HUDEP-2 (cell line): ENCODE measurements around the gene VIPR2.
"Not testable (repeated sequence)": the region's sequence is repeated elsewhere in the genome, so short reads cannot be mapped to it uniquely, and the experiment has no call there.

ENCODE experiments used
- DNase-seq, 76 experiments: peaks; one replicate each; lab custom pipeline; 2025; ENCODE audit not compliant: unreplicated experiment in 76 of 76; lab: John Stamatoyannopoulos, UW

The VIPR2 gene, protein sequence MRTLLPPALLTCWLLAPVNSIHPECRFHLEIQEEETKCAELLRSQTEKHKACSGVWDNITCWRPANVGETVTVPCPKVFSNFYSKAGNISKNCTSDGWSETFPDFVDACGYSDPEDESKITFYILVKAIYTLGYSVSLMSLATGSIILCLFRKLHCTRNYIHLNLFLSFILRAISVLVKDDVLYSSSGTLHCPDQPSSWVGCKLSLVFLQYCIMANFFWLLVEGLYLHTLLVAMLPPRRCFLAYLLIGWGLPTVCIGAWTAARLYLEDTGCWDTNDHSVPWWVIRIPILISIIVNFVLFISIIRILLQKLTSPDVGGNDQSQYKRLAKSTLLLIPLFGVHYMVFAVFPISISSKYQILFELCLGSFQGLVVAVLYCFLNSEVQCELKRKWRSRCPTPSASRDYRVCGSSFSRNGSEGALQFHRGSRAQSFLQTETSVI

DNA sequence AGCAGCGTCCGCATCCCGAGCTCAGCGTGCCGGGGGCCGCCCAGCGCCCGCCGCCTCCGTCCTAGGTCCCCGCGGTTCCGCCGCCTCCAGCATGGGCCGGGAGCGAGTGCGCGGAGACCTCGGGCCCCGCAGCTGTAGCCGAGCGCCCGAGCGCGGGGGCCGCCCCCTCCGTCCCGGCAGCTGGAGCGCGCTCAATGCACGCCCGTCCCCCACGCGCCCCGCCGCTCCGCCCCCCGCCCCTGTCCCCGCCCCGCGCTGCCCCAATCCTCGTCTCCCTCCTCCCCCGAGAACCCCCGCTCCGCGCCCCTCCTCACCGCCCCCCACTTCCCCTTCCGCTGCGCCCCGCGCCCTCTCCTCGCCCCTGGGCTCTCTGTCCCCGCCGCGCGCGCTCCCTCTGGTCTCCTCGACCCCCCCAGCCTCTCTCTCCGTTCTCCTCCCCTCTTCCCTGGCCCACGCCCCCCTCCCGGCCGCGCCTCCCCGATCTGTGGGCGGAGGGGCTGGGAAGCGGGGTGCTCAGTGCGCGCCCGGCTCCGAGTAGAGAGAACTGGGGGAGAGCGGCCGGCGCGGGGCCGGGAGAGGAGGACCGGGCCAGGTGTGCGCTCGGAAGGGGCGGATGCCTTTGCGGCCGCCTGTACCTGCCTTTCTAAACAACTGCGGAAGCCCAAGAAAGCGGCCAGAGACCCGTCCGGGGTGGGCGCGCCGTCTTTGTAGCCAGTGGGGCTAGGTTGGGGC, at the start of gene VIPR2:
Gene VIPR2, minus strand, starts transcription at position 110 of the 732 bp plus-strand sequence. Its CDS starts 96 bp downstream, at position 14.
- DNase-seq: no peak

DNA sequence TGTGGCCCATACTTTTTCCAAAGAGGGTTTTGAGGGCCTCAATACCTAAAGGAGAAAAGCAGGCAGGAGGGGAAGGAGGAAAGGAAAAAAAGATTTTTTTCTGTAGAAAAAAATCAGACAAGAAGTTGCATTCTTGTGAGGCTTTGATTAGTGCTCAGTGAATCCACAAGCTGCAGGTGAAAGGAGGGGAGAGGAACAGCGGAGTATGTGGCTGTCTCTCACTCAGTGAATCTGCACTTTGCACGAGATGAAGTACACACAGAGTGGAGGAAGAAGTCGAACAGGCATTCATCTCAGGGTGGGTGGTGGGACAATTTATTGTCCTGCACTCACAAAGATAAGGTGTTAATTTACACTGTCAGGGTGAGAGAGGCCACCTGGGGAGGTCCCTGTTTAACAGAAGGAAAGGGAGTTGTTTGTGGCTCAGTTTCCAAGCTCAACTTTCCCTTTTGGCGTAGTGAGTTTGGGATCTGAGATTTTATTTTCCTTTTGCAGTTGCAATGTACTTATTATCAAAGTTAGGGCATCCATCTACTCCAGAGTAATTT, 49.0 kb upstream of the VIPR2 start:
- DNase-seq: no peak

DNA sequence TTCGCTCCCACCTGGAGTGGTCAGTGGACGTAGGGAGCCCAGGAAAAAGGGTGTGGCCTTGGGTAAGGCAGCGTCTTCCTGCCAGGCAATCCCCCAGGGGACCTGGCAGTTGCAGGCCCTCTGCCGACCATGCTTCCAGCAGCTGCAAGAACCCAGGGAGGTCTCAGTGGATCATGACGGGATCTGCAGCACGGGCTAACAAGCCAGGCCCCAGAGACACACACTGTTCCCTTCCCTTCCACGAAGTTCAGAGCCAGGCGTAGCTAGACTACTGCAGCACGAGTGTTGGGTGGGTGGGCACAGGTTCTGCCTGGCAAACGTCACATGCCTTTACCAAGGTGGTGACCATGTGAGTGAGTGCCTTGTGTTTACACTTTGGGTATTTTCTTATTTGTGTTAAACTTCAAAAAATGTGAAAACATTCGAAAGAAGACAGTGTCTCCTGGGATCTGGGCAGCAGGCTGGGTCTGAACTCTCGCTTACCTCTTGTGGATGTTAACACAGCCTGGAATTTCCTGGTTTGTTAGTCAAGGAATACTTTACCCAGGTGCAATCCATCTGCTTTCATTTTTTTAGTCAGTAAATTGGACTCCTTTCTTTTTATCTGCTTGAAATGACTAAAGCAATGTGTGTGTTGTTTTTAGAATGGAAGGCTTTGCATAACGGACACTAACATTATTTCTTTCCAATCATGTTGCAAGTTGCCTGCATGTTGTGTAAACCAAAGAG, 48.2 kb upstream of the VIPR2 start:
- DNase-seq: no peak

DNA sequence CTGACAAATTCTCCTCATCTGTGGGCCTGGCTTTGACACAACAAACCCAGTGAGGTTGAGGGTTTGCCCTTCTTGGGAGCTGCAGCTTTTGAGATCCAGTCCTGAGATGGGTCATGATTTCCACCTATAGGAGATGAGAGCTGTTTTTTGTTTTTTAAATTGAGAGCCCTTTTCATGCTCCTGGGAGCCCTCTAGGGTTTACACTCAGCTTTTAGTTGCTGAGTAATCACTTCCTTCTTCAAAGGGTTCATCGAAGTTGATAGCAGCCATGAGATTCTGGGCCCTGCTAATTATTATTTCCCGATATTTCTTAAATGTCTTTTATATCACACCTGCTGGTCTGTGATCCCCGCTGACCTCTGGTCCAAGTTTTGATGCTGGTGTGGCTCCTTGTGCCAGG, 47.3 kb upstream of the VIPR2 start:
- no peak for DNase-seq

DNA sequence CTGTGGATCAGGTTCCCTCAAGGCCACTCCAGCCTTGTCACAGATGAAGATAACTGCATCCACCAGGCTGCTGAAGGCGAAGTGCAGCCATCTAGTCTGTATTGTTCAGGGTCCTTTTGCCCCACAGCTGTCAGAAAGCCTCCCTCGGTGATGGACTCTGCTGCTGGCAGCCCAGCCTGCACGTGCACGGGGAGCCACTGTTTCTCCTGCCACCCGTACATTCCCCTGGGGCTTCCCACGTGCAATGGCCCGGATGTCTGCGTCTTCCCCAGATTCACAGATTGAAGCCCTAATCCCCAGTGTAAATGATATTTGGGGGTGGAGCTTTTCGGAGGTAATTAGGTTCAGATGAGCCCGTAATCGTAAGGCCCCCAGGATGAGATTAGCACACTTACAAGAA, 46.6 kb upstream of the VIPR2 start:
- DNase-seq: no peak

DNA sequence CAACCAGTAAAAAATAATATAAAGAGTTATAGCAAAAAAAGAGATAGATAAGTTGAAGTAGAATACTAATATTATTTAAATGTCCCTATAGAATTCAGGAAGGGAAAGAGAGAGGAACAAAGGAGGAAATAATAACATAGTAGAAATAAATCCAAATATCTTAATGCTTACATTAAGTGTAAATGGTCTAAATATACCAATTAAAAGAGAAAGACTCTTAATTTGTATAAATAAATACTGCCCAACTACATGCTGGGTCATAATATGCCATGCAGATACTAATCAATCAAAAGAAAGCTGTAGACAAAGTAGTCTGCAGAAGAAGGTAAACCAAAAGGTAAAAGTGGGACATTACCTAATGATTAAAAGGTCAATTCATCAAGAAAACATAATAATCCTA, 43.3 kb upstream of the VIPR2 start:
- no peak for DNase-seq

DNA sequence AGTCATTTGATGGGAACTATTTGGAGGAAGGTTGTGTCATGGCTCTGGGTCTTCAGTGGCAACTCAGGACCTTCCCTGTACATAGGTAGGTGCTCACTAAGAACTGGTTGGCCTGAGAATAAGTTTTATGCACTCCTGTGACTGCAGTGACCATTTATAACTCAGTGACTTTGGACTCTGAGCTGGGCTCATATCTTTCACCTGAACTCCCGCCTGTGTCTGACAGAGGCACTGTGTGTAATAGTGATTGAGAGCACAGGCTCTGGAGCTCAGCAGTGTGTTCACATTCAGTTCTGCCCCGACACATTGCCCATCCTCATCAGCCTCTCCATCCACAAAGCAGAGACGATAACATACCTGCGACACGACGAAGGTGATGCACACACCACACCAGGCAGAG, 34.6 kb upstream of the VIPR2 start:
- no peak for DNase-seq

DNA sequence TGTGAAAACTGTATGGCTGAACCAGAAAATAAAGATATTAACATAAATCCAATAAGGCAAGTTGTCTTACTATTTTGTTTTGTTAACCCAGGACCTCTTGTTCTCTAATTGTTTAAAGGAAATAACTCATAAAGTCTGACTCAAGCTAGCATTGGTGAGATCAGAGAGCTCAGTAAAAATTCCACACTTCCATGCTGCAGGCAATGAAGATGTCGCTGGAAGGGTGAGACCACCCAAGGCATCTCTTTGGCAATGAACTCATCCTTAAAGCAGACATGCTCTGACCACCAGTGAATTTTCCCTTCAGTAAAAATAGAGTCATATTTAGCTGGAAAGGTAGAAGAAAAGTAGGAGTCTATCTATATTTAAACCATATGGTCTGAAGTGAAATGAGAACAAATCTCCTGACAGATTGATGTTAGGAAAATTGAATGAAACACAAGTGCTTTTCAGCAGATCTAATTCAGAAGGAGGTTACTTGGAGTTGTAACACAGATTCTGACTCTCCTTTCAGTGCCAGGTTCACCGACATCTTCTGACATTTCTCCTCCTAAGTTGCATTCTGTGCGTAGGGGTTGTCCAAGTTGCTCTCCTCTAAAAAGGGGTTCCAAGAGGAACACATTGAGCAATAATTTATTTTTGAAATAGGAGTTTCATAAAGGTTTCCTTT, 32.8 kb upstream of the VIPR2 start:
- no peak for DNase-seq

DNA sequence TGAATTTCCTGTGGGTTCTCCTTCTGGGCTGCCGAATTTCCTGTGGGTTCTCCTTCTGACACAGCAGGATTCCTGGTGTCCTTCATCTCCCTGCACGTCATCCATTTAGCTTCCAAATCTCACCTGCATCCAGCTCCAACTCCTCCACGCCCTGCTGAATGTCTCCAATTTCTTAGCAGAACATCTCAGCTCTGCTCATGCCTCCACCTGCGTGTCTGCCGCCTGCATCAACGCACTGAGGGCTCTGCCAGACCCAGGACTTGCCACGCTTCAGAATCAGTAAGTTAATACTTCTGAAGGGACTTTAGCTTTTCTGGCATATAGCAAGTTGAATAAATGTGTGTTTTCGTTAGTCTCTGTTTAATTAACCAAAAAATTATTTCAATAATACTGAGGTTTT, 31.1 kb upstream of the VIPR2 start:
- DNase-seq: no peak

DNA sequence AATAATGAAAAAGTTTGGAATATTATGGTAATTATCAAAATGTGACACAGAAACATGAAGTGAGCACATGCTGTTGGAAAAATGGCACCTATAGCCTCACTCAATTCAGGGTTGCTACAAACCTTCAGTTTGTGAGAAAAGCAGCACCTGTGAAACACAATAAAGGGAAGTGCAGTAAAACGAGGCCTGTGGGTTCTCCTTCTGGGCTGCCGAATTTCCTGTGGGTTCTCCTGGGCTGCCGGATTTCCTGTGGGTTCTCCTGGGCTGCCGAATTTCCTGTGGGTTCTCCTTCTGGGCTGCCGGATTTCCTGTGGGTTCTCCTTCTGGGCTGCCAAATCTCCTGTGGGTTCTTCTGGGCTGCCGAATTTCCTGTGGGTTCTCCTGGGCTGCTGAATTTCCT, 30.4 kb upstream of the VIPR2 start:
- not testable (repeated sequence) for DNase-seq

DNA sequence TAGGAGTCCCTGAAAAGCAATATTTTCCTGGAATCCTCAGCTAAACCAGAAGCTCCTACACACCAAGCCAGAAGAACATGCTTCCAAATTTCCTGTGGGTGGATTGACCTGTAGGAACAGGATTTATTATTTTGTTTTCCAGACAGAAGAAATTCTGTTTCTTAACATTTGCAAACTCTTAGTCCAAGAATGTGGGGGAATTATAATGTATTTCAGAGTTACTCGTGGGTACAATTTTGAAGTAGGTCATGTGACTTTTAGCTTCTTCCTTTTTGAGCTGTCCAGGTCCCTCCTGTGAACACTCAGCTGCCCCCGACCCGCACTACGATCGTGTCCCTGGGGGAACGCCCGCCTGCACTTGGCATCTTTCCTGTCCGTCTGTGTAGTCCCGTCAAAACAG, 27.7 kb upstream of the VIPR2 start:
- no peak for DNase-seq

DNA sequence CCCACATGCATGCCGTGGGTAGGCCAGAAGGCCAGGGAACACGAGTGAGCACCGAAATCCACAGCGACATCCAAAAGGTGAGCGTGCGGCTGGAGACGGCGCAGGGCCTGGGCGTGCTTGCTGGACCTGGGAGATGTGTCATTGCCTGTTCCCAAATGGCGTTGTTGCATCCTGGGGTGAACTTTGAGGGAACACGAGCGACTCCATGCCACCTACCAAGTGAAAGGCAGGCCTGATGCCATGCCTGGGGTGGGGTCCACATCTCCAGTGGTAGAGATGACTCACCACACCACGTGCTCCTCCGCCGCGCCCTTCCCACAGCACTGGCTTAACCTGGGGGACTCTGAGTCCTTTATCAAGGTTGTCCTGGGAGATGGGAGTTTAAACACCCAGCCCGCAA, 24.7 kb upstream of the VIPR2 start:
- no peak for DNase-seq

DNA sequence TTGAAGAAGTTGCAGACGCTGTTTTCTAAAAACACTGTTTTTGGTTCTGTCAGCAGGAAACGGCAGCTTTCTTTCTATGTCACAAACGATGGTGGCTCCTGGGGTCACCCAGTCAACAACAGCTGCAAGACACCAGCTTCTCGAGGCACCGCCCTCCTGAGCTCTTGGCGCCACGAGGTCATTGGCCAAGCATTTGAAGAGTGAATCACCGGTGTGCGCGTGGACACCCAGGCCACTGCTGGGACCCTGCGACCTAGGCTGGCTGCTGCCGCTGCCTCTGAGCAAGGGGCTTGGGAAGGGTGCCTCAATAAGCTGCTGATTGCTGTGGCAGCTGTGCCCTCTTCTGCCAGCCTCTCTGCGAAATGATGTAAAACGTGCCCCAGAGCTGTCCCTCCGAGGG, 22.5 kb upstream of the VIPR2 start:
- DNase-seq: no peak

DNA sequence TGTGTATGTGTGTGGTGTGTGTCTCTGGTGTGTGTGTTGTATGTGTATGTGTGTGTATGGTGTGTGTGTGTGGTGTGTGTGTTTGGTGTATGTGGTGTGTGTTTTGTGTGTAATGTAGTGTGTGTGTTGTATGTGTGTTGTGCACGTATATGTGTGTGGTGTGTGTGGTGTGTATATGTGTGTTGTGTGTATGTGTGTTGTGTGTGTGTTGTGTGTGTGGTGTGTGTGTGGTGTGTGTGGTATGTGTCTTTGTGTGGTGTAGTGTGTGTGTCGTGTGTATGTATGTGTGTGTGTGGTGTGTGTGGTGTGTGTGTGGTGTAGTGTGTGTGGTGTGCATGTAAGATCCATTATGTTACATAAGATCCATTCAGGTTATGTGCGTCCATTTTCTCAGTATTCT, 21.9 kb upstream of the VIPR2 start:
- no peak for DNase-seq

DNA sequence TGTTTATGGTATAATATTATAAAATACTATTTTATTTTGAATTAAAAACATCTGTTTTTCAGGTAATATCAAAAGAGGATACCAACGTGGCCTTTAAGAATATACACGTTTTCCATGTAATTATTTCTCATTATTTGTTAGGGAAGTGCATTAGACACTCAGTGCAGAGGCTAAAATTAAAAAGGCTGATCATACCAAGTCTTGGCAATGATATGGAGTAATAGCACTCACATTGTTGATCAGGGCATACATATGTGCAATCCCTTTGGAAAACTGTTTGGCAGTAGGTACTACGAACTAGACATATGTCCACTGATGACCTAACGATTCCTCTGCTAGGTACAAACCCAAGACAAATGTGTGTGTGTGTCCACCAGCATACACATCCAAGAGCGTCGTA, 20.7 kb upstream of the VIPR2 start:
- no peak for DNase-seq

DNA sequence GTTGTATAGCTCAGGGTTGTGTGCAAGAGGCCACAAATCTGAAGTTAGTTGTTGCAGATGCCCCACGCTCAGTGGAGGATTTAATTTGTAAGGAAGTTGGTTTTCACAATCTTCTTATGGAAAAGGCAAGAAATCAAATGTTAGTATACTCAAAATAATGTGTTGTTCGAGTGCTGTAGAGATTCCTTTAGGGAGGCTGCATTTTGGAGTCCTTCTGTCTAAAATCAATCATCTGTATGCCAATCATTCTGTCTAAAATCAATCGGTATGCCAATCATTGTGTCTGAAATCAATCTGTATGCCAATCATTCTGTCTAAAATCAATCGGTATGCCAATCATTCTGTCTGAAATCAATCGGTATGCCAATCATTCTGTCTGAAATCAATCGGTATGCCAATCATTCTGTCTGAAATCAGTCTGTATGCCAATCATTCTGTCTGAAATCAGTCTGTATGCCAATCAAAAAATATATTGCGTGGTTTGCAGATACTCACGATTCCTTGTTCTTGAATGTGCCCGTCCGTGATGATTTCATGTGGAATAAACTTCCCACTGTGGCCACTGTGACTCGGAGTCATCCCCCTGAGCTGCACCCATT, 19.1 kb upstream of the VIPR2 start:
- not testable (repeated sequence) for DNase-seq

DNA sequence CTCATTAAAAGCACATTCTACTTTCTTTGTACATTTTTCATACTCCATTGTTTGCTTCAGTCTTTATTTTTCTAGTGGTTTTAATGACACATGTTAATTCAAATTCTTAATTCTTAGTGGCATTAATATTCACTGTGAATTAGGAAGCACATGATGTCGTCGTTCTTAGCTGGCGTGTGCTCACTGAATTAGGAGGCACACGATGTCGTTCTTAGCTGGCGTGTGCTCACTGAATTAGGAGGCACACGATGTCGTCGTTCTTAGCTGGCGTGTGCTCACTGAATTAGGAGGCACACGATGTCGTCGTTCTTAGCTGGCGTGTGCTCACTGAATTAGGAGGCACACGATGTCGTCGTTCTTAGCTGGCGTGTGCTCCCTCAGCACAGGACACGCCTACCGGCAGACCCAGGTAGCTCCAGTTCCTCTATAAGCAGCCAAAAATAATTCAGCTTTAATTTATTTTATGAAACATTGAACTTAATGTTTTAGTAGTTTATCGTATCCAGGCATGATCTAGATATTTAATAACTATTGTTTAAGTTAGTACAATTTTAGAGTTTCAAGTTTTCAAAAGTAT, 17.5 kb upstream of the VIPR2 start:
- DNase-seq: not testable (repeated sequence)

DNA sequence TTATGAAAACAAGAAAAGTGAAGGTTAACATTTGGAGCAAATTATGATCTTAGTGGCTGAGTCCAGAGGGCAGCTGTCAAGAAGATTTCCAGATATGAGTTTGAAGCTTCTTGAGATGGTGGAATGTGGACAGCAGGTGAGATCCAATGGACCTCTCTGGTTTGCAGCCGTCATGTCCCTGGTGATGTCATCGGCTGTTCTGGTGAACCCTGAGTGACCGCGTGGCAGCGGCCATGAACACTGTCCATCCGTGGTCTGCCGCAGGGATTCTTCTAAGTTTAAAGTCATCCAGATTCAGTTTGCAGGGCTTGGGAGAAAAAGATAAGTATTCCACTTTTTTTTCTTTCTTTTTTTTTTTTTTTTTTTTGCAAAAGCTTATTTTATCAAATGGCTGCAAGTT, 15.8 kb upstream of the VIPR2 start:
- DNase-seq: no peak

DNA sequence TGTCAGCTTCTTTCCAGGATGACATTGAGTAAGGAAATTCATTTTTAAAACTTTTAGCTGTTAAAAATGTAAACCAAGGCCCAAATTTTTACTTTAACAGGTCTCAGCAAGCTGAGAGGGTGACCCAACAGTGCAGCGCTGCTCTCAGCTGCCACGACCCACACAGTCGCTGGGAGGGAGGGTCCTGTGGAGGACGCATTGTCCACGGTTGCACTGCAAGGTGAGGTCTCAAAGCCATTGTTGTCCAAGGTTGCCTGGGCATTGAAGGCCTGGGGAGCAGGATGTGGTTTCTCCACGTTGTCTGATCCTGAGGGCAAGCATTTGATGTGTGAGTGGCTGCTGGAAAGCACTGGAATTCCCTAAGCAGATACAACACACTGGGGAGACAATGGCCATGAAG, 15.1 kb upstream of the VIPR2 start:
- DNase-seq: no peak

DNA sequence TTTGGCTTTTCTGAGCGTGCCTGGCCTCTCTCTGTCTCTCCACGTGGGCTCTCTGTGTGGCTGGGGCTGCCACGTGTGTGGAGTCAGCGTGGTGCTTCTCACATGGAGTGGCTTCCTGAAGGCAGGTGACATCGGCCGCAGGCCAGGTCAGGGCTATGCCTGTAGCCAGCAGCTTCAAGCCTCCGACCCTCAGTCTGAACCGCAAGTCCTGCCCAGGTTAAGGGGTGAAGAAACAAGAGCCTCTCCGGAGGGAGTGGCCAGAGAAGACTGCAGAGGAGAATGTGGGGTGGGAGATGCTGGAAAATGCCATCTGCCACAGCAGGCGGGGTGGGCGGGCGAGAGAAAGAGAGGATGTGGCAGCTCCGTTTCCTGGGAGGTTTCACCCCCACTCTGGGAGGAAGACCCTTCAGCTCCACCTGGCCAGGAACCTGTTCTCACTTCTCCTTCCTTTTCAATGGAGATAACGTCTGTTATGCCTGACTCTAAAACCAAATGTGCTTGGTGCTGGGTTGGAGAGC, 14.3 kb upstream of the VIPR2 start:
- no peak for DNase-seq
